PFSK-1 (cell line): Measurements from ENCODE around the gene RALGAPA2.

ENCODE experiments used
- POLR2AphosphoS5 ChIP-seq: IDR thresholded peaks from 2 replicates; pipeline ENCODE4 v1.6.1; 2012; ENCODE audit warnings: low read depth, mild to moderate bottlenecking, control low read depth, low read length, moderate library complexity
- REST ChIP-seq, 2 experiments: IDR thresholded peaks; 2 replicates each; pipeline versions ENCODE4 v1.6.1 to v1.8.0; 2011 to 2012; ENCODE audit warnings: low read depth in 2 of 2, low read length in 2 of 2, control low read depth in 1 of 2, inconsistent platforms in 1 of 2, mild to moderate bottlenecking in 1 of 2, moderate library complexity in 1 of 2; ENCODE audit not compliant: insufficient read depth in 1 of 2
- TAF1 ChIP-seq: IDR thresholded peaks from 2 replicates; pipeline ENCODE4 v1.6.1; 2012; ENCODE audit warnings: low read length, control low read depth, borderline replicate concordance; ENCODE audit not compliant: insufficient read depth

GRCh38 chr20:20744170-20744725 lies 31.8 kb upstream of the RALGAPA2 start:
- TF ChIP-seq TAF1 (no peak), POLR2AphosphoS5 (no peak), REST (IDR thresholded peaks at IDR 0.05; ENCODE audit: insufficient read depth in 1 of 2, low read depth in 2 of 2, low read length in 2 of 2) (no peak)
